Measurements from ENCODE around the gene MYO7B.

Gene MYO7B

DNA sequence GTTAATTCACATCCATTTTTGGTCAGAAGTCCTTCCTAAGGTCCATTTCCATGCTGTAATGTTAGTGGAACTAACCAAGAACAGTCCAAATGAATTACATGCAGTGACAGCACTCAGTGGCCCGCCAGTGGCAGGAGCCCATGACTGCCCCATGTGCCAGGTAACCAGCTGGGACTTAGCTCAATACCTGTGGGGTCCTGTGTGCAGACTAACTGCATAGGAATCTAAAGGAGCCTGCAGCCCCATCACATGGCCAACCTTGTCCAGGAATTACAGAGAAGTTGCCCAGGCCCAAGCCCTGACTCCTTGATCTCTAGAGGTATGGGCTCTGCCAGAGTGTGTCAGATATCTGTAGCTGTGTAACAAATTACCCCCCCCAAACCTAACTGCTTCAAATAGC, 75.1 kb downstream of the MYO7B start:
- no peak for DNase-seq (ENCODE audit: low read depth)

DNA sequence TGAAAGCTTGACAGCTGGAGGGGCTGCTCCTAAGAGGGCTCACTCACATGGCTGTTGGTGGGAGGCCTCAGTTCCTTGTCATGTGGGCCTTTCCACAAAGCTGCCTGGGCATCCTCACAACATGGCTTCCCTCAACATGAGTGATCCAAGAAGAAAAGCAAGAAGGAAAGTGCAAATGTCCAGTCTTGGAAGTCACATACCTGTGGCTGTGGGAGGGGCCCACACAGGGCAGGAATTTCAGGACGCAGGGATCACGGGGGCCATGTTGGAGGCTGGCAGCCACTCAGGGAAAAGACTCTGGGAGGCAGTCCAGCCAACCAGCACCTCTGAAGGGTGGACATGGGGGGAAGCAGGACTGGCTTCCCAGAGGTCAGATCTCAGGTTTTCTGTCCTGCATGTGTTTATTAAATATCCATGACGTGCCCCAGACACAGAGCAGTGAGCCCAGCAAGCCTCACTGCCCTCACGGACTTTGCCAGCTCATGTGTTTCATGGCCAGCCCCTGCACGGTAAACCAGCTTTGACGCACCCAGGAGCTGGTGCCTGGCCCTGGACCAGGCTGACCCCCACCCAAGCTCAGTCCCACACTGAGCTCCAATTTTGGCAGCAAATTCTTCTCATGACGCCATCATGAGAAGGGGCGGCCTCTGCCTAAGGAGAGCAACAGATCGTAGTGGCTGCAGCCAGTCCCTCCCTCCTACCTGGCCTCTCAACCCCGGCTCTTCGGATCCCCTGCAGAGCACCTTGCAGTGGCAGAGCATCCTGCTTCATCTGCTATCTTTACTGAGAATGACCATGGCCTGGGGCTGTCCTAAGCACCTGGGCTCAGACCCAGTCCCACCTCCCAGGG, 75.8 kb downstream of the MYO7B start:
- DNase-seq (ENCODE audit: low read depth): no peak

DNA sequence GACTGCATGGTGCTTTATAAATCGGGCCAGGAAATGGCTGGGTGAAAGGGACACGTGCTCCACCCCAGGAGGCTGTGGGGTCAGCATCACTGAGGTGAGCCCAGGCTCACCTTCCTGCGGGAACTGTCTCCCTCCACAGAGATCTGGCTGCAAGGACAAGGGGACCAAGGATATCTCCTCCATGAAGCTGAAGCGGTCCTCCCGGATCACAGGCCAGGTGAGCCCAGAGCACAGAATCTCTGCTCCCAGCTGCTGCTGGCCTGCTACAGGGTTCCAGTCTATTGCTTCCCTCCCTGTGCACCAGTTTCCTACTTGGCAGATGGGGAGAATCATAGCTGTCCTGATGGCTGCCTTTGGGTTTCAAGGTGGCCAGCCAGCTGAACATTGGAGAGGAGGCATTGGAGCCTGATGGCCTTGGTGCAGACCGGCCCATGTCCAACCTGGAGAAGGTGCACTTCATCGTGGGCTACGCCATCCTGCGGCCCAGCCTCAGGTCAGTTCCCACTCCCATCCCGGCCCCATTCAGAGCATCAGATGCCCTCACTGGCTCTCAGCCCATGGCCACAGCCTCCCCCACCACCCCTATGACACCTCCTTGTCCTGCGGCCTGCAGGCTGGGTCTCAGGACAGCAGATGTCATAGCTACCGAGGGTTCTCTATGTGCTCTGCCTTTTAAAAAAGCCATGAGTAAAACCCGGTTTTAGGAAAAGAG, 76.8 kb downstream of the MYO7B start:
- no peak for DNase-seq (ENCODE audit: low read depth)

DNA sequence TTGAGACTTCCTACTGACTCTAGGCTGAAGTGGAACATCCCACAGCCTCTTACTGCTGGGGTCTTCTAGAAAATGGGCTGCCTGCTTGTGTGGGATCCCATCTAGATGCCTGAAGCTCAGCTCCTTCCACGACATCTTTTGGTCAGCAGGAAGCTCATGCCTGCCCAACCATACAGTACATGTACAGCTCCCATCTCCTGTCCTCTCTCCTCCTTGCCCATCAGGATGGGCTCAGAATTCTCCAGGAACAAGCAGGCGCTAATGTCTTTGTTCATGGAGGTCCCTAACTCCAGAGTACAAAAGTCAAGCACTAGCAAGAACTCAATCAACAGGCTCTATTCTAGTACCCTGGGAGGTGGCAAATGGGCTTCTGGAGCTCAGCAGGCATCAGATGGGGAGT, 78.8 kb downstream of the MYO7B start:
- DNase-seq (ENCODE audit: low read depth): no peak

DNA sequence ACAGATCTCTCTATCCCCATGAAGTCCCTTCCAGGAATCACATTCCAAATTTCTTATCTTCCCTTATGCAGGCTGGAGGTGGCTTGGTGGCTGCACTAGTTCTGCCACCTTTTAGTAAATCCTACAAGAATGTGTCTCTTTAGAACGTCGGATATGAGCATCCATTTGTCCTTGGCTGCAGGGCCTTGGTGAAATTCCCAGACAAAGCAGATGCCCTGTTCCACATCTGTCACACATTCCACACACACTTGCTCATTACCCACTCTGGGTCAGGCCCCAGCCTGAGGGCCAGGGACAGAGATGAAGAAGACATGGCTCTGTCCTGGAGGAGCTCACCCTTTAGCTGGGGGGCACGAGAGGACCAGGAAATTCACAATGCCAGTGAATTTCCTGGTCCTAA, 79.2 kb downstream of the MYO7B start:
- DNase-seq (ENCODE audit: low read depth): no peak

GRCh38 chr2:127615511-127616166, 80.2 kb downstream of the MYO7B start:
- DNase-seq (ENCODE audit: low read depth): no peak

- DNase-seq (ENCODE audit: low read depth): no peak
These were observed 83.2 kb downstream of the MYO7B start for GRCh38 chr2:127618551-127619202.

- DNase-seq (ENCODE audit: low read depth): no peak
These were observed 83.7 kb downstream of the MYO7B start for GRCh38 chr2:127619203-127619590.

DNA sequence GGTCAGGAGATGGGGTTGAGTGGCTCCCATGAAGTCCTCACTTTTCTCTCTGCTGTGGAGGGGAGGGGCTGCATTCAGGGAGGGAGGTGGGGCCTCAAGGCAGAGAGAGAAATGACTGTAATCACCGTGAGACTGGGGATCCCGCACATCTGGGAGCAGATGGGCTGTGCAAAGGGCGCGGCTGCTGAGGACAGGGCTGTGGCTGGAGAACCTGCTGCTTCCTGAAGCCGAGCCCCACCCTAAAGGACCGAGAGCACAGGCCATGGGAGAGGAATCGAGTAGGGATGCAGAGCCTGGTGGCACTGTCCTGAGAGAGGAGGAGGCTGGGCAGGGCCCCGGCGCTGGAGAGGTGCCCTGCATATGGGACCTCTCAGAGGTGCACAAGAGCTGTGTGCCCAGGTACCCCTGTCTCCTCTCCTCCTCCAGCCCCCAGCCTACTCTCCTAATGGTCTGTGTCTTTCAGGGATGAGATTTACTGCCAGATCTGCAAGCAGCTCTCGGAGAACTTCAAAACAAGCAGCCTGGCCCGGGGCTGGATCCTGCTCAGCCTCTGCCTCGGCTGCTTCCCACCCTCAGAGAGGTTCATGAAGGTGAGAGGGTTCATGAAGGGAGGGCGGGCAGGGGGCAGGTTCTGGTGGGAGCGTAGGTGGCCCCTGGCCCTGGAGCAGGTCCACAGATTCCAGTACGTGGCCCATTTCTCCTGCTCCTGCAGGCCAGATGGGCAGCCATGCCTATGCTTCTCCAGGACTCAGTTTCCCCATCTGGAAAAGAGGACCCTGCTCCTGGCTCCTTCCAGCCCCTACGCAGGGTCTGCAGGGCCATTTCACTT, 84.6 kb downstream of the MYO7B start:
- no peak for DNase-seq (ENCODE audit: low read depth)

GRCh38 chr2:127620866-127621265, 85.4 kb downstream of the MYO7B start:
- DNase-seq (ENCODE audit: low read depth): no peak

DNA sequence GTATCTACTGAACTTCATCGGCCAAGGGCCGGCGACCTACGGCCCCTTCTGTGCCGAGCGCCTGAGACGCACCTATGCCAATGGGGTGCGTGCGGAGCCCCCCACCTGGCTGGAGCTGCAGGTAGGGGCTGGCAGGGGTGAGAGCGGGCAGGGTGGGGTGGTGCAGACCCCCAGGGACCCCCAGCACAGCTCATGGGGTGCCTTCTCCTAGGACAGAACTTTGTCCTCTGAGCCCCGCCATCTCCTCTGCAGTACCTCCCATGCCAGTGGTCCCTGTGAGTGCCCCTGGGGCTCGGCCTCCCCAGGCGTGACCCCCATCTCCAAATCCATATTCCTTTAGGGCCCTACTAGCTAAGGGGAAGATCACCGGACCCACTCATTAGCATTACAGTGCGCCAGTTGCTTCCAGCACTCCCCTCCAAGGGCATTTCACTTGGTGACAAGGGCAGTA, 86.5 kb downstream of the MYO7B start:
- no peak for DNase-seq (ENCODE audit: low read depth)

DNA sequence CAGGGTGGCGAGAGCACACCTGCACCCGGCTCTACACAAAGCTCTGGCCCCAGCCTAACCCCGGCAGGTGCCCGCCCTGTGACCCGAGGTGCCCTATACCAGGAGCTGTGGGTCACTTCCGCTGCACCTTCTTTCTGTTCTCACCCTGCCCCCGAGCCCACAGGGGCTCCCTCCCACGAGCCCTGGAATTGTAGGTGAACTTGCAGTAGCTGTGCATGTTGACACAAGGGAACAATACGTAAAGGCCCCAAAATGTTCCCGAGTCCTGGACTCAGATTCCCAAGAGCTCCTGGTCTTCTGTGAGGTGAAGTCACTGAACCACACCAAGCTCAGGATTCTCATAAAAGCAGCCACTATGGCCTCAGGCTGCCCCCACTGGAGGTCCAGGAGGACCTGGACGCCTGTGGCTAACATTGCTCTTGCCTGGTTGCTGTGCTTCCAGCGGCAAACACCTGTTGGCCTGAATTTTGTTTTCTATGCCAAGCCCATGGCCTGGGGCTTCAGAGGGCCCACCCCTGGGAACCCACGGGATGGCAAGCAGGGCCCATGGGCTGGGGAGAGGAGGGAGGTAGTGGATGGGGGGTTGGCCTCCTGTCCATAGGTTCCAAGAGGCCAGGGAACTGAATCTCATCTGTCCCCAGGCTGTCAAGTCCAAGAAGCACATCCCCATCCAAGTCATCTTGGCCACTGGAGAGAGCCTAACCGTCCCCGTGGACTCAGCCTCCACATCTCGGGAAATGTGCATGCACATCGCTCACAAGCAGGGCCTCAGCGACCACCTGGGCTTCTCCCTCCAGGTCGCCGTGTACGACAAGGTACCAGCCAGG, 87.3 kb downstream of the MYO7B start:
- DNase-seq (ENCODE audit: low read depth): no peak

DNA sequence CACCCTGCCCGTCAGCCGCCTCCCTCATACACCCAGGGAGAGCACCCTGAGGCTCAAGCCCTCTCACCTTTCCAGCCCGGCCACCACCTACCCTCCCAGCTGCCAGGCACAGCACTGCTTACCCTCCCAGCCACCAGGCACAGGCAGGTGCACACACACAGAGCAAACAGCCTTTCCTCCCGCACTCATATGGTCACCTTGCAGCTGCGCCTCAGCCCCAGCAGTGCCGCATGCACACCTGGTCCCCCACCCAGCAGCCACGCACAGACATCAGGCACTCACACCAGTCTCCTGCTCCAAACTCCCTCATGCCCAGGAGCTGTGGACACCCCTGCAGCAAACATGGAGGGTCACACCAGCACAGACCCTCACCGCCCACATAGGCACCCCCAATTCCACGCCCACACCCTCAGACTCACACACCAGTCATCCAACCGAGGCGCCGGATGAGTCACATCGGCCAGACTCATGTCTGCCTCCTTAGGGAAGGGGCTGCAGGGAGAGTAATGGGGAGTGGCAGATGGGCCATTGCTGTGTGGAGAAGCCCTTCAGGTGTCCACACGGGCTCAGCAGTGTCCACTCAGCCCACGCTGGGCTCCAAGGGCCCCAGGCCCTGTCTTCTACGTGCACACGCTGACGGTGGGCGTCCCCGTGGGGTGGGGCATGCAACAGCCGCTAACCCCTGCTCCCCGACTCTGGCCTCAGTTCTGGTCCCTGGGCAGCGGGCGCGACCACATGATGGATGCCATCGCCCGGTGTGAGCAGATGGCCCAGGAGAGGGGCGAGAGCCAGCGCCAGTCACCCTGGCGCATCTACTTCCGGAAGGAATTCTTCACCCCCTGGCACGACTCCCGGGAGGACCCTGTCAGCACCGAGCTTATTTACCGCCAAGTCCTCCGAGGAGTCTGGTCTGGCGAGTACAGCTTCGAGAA, 88.2 kb downstream of the MYO7B start:
- DNase-seq (ENCODE audit: low read depth): no peak

DNA sequence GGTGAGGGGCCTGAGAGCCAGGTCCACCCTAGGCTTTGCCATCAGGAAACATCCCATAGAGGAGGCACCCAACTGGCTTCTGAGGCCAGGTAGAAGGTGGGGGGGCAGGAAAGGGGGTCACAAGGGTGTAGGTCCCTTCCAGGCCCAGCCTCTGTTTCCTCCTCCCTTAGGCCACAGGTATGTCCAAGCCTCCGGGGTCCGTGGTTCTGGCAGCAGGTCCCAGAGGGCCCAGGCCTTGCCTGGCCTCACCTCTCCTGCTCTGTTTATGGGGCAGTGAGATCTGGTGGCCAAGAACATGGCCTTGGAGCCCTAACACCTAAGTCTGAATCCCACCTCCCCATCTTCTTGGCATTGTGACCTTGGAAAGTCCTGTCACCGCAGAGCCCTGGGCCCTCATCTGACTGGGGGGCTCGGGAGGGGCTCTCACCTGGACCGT, 88.9 kb downstream of the MYO7B start:
- no peak for DNase-seq (ENCODE audit: low read depth)

DNA sequence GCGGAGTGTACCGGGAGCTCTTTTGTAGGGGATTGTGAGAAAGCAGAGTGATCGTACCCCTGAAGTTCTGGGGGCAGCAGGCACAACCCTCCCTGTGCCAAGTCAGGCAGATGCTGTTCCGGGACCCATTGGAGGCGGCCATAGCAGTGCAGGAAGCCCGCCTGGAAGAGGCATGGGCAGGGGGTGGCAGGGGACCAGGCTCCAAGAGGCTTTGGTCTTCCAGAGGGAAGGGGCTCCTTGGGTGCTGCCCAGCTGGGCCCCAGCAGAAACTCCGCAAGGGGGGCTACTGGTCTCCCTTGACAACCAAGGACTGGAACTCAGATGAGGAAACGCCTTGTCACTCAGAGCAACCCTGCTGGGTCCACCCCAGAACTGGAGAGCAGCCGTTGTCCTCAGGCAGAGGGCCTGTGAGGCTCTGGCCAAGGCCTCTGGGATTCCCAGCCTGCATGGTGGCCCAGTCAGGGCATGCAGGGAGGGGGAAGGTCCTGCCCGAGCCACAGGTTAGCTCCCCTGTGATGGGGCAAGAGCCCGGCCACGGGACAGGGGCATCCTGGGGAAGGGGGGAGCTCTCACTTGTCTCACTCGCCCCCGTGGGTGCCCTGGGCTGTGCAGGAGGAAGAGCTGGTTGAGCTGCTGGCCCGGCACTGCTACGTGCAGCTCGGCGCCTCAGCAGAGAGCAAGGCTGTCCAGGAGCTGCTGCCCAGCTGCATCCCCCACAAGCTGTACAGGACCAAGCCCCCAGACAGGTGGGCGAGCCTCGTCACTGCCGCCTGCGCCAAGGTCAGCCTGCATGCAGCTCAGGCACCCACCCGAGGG, 89.5 kb downstream of the MYO7B start:
- DNase-seq (ENCODE audit: low read depth): no peak

- no peak for DNase-seq (ENCODE audit: low read depth)
These were observed 90.1 kb downstream of the MYO7B start for GRCh38 chr2:127625572-127625951.

DNA sequence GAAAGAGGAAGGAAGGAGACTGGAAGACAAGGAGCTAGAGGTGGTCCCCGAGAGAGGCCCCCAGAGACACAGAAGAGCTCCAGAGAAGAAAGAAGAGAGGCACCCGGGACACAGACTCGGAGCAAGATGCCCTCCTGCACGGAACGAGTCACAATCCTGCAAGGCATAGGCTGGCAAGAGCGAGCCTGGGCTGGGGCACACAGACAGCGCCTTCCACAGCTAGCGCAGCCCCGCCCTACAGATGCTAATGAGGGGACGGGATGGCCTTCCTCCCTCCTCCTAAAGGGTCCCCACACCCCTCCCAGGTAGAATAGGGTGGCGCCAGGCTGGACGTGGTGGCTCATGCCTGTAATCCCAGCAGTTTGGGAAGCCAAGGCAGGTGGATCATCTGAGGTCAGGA, 90.7 kb downstream of the MYO7B start:
- no peak for DNase-seq (ENCODE audit: low read depth)

GRCh38 chr2:127626917-127627739, 91.6 kb downstream of the MYO7B start:
- DNase-seq (ENCODE audit: low read depth): no peak

Data from activated T-cell treated with anti-CD3 and anti-CD28 coated beads for 1 hour (primary cell).